H9 (cell line): Measurements from ENCODE around the gene SEMA4D. TPM values are rescaled to one million over a fixed set of nuclear protein-coding genes. Genes with fewer than 3 reads are reported as not detected.
A peak's percentile ranks its signal among the peaks of the same experiment; 100 is the strongest.

Experiments
- DNase-seq: peaks from one replicate; pipeline ENCODE4 v3.0.0-alpha.2; 2017
- H2AFZ ChIP-seq: one replicate; pipeline ENCODE4 v1.6.1; 2013; ENCODE audit warnings: mild to moderate bottlenecking, low read length, control low read depth, moderate library complexity
- H2AK5ac ChIP-seq: 2 replicates; pipeline ENCODE4 v1.6.1; 2013; ENCODE audit warnings: low read length, control low read depth, mixed read lengths; ENCODE audit not compliant: insufficient read length
- H2BK120ac ChIP-seq: one replicate; pipeline ENCODE4 v1.6.1; 2013; ENCODE audit warnings: low read depth, mild to moderate bottlenecking, low read length, control low read depth, inconsistent platforms; ENCODE audit not compliant: poor library complexity, severe bottlenecking
- H2BK12ac ChIP-seq: 2 replicates; pipeline ENCODE4 v1.6.1; 2013; ENCODE audit warnings: low read length, control low read depth, mixed read lengths, low read depth; ENCODE audit not compliant: insufficient read length
- H2BK15ac ChIP-seq: 2 replicates; pipeline ENCODE4 v1.6.1; 2013; ENCODE audit warnings: low read depth, low read length, control low read depth
- H2BK20ac ChIP-seq: one replicate; pipeline ENCODE4 v1.6.1; 2013; ENCODE audit warnings: low read depth, mild to moderate bottlenecking, low read length, control low read depth, inconsistent platforms; ENCODE audit not compliant: poor library complexity, severe bottlenecking
- H2BK5ac ChIP-seq: 2 replicates; pipeline ENCODE4 v1.6.1; 2013; ENCODE audit warnings: low read length, control low read depth, mixed read lengths; ENCODE audit not compliant: insufficient read length
- H3K14ac ChIP-seq: 2 replicates; pipeline ENCODE4 v1.6.1; 2013; ENCODE audit warnings: low read length, control low read depth; ENCODE audit not compliant: insufficient read depth
- H3K18ac ChIP-seq: 2 replicates; pipeline ENCODE4 v1.6.1; 2013; ENCODE audit warnings: low read depth, mild to moderate bottlenecking, mixed read lengths, low read length, control low read depth; ENCODE audit not compliant: insufficient read length
- H3K23ac ChIP-seq: 2 replicates; pipeline ENCODE4 v1.6.1; 2013; ENCODE audit warnings: low read length, control low read depth, mixed read lengths, low read depth; ENCODE audit not compliant: insufficient read length
- H3K23me2 ChIP-seq: 2 replicates; pipeline ENCODE4 v1.6.1; 2013; ENCODE audit warnings: low read depth, mild to moderate bottlenecking, mixed read lengths, low read length, control low read depth; ENCODE audit not compliant: insufficient read length, poor library complexity, severe bottlenecking
- H3K27ac ChIP-seq: 2 replicates; pipeline ENCODE4 v1.5.1; 2013; ENCODE audit warnings: low read length, control low read depth, mixed read lengths, low read depth; ENCODE audit not compliant: insufficient read length
- H3K27me3 ChIP-seq: 2 replicates; pipeline ENCODE4 v1.6.1; 2013; ENCODE audit warnings: low read length, control low read depth, inconsistent platforms; ENCODE audit not compliant: insufficient read depth
- H3K4ac ChIP-seq: 2 replicates; pipeline ENCODE4 v1.6.1; 2013; ENCODE audit warnings: low read depth, mild to moderate bottlenecking, control low read depth, inconsistent platforms, low read length, moderate library complexity
- H3K4me1 ChIP-seq: 2 replicates; pipeline ENCODE4 v1.6.1; 2013; ENCODE audit warnings: low read length, control low read depth, inconsistent platforms; ENCODE audit not compliant: insufficient read depth
- H3K4me2 ChIP-seq: 2 replicates; pipeline ENCODE4 v1.6.1; 2013; ENCODE audit warnings: low read length, control low read depth, mixed read lengths; ENCODE audit not compliant: insufficient read length, insufficient read depth
- H3K56ac ChIP-seq: 2 replicates; pipeline ENCODE4 v1.6.1; 2013; ENCODE audit warnings: low read depth, mild to moderate bottlenecking, mixed read lengths, low read length, control low read depth; ENCODE audit not compliant: insufficient read length
- H3K79me1 ChIP-seq: 2 replicates; pipeline ENCODE4 v1.6.1; 2013; ENCODE audit warnings: low read depth, mild to moderate bottlenecking, moderate library complexity, low read length, control low read depth, inconsistent platforms; ENCODE audit not compliant: insufficient read depth, poor library complexity, severe bottlenecking
- H3K79me2 ChIP-seq: 2 replicates; pipeline ENCODE4 v1.6.1; 2013; ENCODE audit warnings: low read length, control low read depth, inconsistent platforms; ENCODE audit not compliant: insufficient read depth
- H3K9ac ChIP-seq: 2 replicates; pipeline ENCODE4 v1.6.1; 2013; ENCODE audit warnings: low read length, control low read depth, mixed read lengths; ENCODE audit not compliant: insufficient read length; ENCODE audit errors: extremely low read depth
- H3K9me3 ChIP-seq: one replicate; pipeline ENCODE4 v1.6.1; 2013; ENCODE audit warnings: low read depth, low read length, inconsistent platforms; ENCODE audit not compliant: control insufficient read depth
- H3T11ph ChIP-seq: one replicate; pipeline ENCODE4 v1.6.1; 2013; ENCODE audit warnings: mild to moderate bottlenecking, low read length, control low read depth, inconsistent platforms
- H4K20me1 ChIP-seq: one replicate; pipeline ENCODE4 v1.6.1; 2013; ENCODE audit not compliant: control insufficient read depth, insufficient read length, insufficient read depth
- H4K5ac ChIP-seq: 2 replicates; pipeline ENCODE4 v1.6.1; 2013; ENCODE audit warnings: low read depth, mild to moderate bottlenecking, mixed read lengths, low read length, control low read depth; ENCODE audit not compliant: insufficient read length
- H4K8ac ChIP-seq: replicated peaks from 2 replicates; pipeline ENCODE4 v1.6.1; 2013; ENCODE audit warnings: low read length, control low read depth, mixed read lengths, low read depth; ENCODE audit not compliant: insufficient read length
- H4K91ac ChIP-seq: 2 replicates; pipeline ENCODE4 v1.6.1; 2013; ENCODE audit warnings: low read depth, mild to moderate bottlenecking, moderate library complexity, mixed read lengths, low read length, control low read depth; ENCODE audit not compliant: insufficient read length
- H3K27ac Mint-ChIP-seq, 3 experiments: 2 replicates in 2 of 3; 3 replicates in 1 of 3; pipeline ENCODE4 v1.8.0; 2020 to 2021; ENCODE audit warnings: mixed read lengths in 3 of 3, mild to moderate bottlenecking in 1 of 3, moderate library complexity in 1 of 3
- H3K27me3 Mint-ChIP-seq: 2 replicates; pipeline ENCODE4 v1.8.0; 2021; ENCODE audit warnings: low read depth, mild to moderate bottlenecking, moderate library complexity, mixed read lengths
- H3K36me3 Mint-ChIP-seq, 3 experiments: 2 replicates in 2 of 3; 3 replicates in 1 of 3; pipeline ENCODE4 v1.8.0; 2020 to 2021; ENCODE audit warnings: low read depth in 3 of 3, mixed read lengths in 3 of 3; ENCODE audit not compliant: insufficient read depth in 1 of 3
- H3K4me1 Mint-ChIP-seq, 2 experiments: 2 replicates each; pipeline ENCODE4 v1.8.0; 2020; ENCODE audit warnings: mixed read lengths in 2 of 2
- H3K4me3 Mint-ChIP-seq, 2 experiments: 2 replicates in 1 of 2; 3 replicates in 1 of 2; pipeline ENCODE4 v1.8.0; 2020 to 2021; ENCODE audit warnings: mild to moderate bottlenecking in 2 of 2, mixed read lengths in 2 of 2, moderate library complexity in 1 of 2
- H3K9me3 Mint-ChIP-seq, 2 experiments: 2 replicates in 1 of 2; 3 replicates in 1 of 2; pipeline ENCODE4 v1.8.0; 2020; ENCODE audit warnings: mild to moderate bottlenecking in 2 of 2, mixed read lengths in 2 of 2, moderate library complexity in 1 of 2
- CTCF ChIP-seq: fragments of 200-600 bp; sonication (generic); conservative IDR thresholded peaks from 3 replicates; pipeline ENCODE4 v1.8.0; 2021; ENCODE audit warnings: antibody characterized with exemption, mild to moderate bottlenecking
- WGBS: extraction: QIAGEN DNeasy Blood & Tissue Kit; methylation state at CpG from one replicate; pipeline ENCODE4 v1.1.7; 2013; ENCODE audit warnings: missing lambda C conversion rate, low lambda C conversion rate, mixed read lengths; ENCODE audit not compliant: insufficient read length; ENCODE audit errors: extremely low coverage; 5-methylcytosine and 5-hydroxymethylcytosine counted together
- total RNA-seq: library from RNA; stranded (reverse); gene quantifications from 2 replicates; pipeline ENCODE4 v1.2.1, GENCODE V29; 2021

The SEMA4D gene
- total RNA-seq, 1 experiment from 2014 or later: 47.2 TPM

GRCh38 chr9:89464300-89464901 lies 33.5 kb downstream of the SEMA4D start:
- Histone ChIP-seq H3K27ac (no peak overlapping the region), H4K91ac (no peak overlapping the region), H3K27me3 (no peaks in the 10 kb centered on the region), H3K79me2 (peaks cover 14% of the 10 kb centered on the region; the same call in 1 of the 2 replicates), H4K5ac (no peak overlapping the region), H3K56ac (no peak overlapping the region), H2BK20ac (no peak overlapping the region), H3K14ac (no peak overlapping the region), H4K20me1 (peaks cover 2% of the 10 kb centered on the region), H3K9me3 (no peaks in the 10 kb centered on the region), H3K18ac (no peak overlapping the region), H3K23ac (no peak overlapping the region), H3K4me2 (no peak overlapping the region), H2BK120ac (no peak overlapping the region), H4K8ac (no peak overlapping the region), H2BK12ac (no peak overlapping the region), H3K9ac (no peak overlapping the region), H2BK5ac (no peak overlapping the region), H3K79me1 (peaks cover 7% of the 10 kb centered on the region), H2AFZ (no peak overlapping the region), H3T11ph (no peak overlapping the region), H2AK5ac (no peak overlapping the region), H3K4me1 (peaks cover 24% of the 10 kb centered on the region), H3K23me2 (no peaks in the 10 kb centered on the region), H2BK15ac (no peak overlapping the region), H3K4ac (no peak overlapping the region)
- no peak overlapping the region; a peak in 1 of 5 replicates for H3K4me3 Mint-ChIP-seq
- peaks cover 75 to 82% of the 10 kb centered on the region in 2 experiments for H3K4me1 Mint-ChIP-seq
- H3K27ac Mint-ChIP-seq: peak overlapping the region in 2 of 3 experiments; percentile 34 to 76; a peak in 3 of 7 replicates
- no peak for DNase-seq
- peaks cover 2 to 22% (median 3%) of the 10 kb centered on the region in 3 experiments; a peak in 5 of 7 replicates for H3K36me3 Mint-ChIP-seq
- TF ChIP-seq CTCF: no peak
- WGBS: no CpG with 5 or more reads among the region's 7 CpGs
- H3K27me3 Mint-ChIP-seq: no peaks in the 10 kb centered on the region
- 0 out of 5 replicates have a peak, but pooled peaks cover 0 to 2% of the 10 kb centered on the region in 2 experiments for H3K9me3 Mint-ChIP-seq
